H1 (cell line): ENCODE measurements around the gene TFF3. TPM values are rescaled to one million over a fixed set of nuclear protein-coding genes. Genes with fewer than 3 reads are reported as not detected.

Experiments used
- CTCF ChIA-PET: fragments of 300-600 bp; sonication (Branson Sonifier 250); formaldehyde crosslinking; loops from one replicate; lab custom pipeline; 2021; ENCODE audit not compliant: partially characterized antibody; lab: Charles Lee
- POLR2A ChIA-PET: fragments of 300-600 bp; sonication (Branson Sonifier 250); formaldehyde crosslinking; loops from one replicate; lab custom pipeline; 2021; ENCODE audit warnings: inconsistent platforms; ENCODE audit not compliant: partially characterized antibody; lab: Charles Lee
- DNase-seq, 2 experiments: peaks; one replicate each; pipeline versions ENCODE4 v3.0.0 to v3.0.0-alpha.2; 2010 to 2022; ENCODE audit warnings: low spot score in 2 of 2, low read depth in 1 of 2, mixed read lengths in 1 of 2
- FAIRE-seq: peaks from 2 replicates; lab custom pipeline; 2011; peaks lifted over from hg19 to GRCh38; lab: Jason Lieb, UNC
- H2AFZ ChIP-seq: 2 replicates; pipeline ENCODE4 v1.8.1; 2012; ENCODE audit warnings: low read length, inconsistent platforms
- H2AK5ac ChIP-seq: 2 replicates; pipeline ENCODE4 v1.6.1; 2013; ENCODE audit warnings: low read depth, low read length
- H2BK120ac ChIP-seq: replicated peaks from 2 replicates; pipeline ENCODE3; 2013; ENCODE audit warnings: low read depth, low read length, inconsistent platforms
- H2BK12ac ChIP-seq: 2 replicates; pipeline ENCODE4 v1.6.1; 2013; ENCODE audit warnings: low read depth, low read length
- H2BK15ac ChIP-seq: 2 replicates; pipeline ENCODE4 v1.6.1; 2013; ENCODE audit warnings: low read length
- H2BK20ac ChIP-seq: 2 replicates; pipeline ENCODE4 v1.6.1; 2013; ENCODE audit warnings: low read length
- H2BK5ac ChIP-seq: 2 replicates; pipeline ENCODE4 v1.6.1; 2013; ENCODE audit warnings: low read depth, low read length
- H3K14ac ChIP-seq: 2 replicates; pipeline ENCODE4 v1.6.1; 2013; ENCODE audit warnings: inconsistent platforms; ENCODE audit not compliant: insufficient read length
- H3K18ac ChIP-seq: 2 replicates; pipeline ENCODE4 v1.6.1; 2013; ENCODE audit warnings: low read length; ENCODE audit errors: extremely low read depth
- H3K23ac ChIP-seq: 2 replicates; pipeline ENCODE4 v1.6.1; 2013; ENCODE audit warnings: inconsistent platforms; ENCODE audit not compliant: insufficient read length
- H3K23me2 ChIP-seq: 2 replicates; pipeline ENCODE4 v1.6.1; 2013; ENCODE audit warnings: low read depth, low read length
- H3K27ac ChIP-seq: 2 replicates; pipeline ENCODE4 v1.6.1; 2011; ENCODE audit warnings: low read depth, low read length, inconsistent platforms
- H3K27me3 ChIP-seq, 4 experiments: replicated peaks in 1 of 4; 1 replicate in 1 of 4; 2 replicates in 3 of 4; pipeline versions ENCODE4 v1.6.1 to v1.8.1; 2011 to 2013; ENCODE audit warnings: low read length in 3 of 4, mild to moderate bottlenecking in 3 of 4, inconsistent platforms in 2 of 4, mixed read lengths in 2 of 4, moderate library complexity in 1 of 4; ENCODE audit not compliant: control insufficient read depth in 3 of 4, insufficient read depth in 3 of 4; ENCODE audit errors: extremely low read depth in 1 of 4
- H3K36me3 ChIP-seq, 4 experiments: 2 replicates each; pipeline versions ENCODE4 v1.6.1 to v1.8.1; 2011 to 2013; ENCODE audit warnings: mild to moderate bottlenecking in 4 of 4, low read length in 3 of 4, moderate library complexity in 2 of 4, control low read depth in 1 of 4, inconsistent platforms in 1 of 4; ENCODE audit not compliant: insufficient read depth in 4 of 4, control insufficient read depth in 2 of 4
- H3K4ac ChIP-seq: replicated peaks from 2 replicates; pipeline ENCODE3; 2013; ENCODE audit warnings: low read length, low read depth, mixed read lengths, inconsistent platforms; ENCODE audit not compliant: insufficient read length
- H3K4me1 ChIP-seq, 4 experiments: replicated peaks in 1 of 4; 1 replicate in 1 of 4; 2 replicates in 3 of 4; pipeline versions ENCODE4 v1.6.1 to v1.8.1; 2011 to 2013; ENCODE audit warnings: low read length in 3 of 4, inconsistent platforms in 2 of 4, mixed read lengths in 1 of 4; ENCODE audit not compliant: insufficient read depth in 4 of 4, control insufficient read depth in 3 of 4
- H3K4me2 ChIP-seq, 2 experiments: 2 replicates each; pipeline versions ENCODE4 v1.6.1 to v1.8.1; 2011 to 2013; ENCODE audit warnings: low read depth in 2 of 2, low read length in 2 of 2, control low read depth in 1 of 2, inconsistent platforms in 1 of 2, mild to moderate bottlenecking in 1 of 2; ENCODE audit not compliant: insufficient read depth in 1 of 2
- H3K4me3 ChIP-seq, 4 experiments: fragments of 200-600, 300-600 bp in 1 of 4; sonication (generic), shearing (Covaris generic), sonication (Bioruptor Twin) in 1 of 4; 2 replicates each; pipeline versions ENCODE4 v1.5.1 to v1.8.1; 2011 to 2016; ENCODE audit warnings: low read length in 4 of 4, low read depth in 3 of 4, control low read depth in 2 of 4, inconsistent platforms in 2 of 4, mild to moderate bottlenecking in 2 of 4, mixed read lengths in 1 of 4, moderate library complexity in 1 of 4; ENCODE audit not compliant: insufficient read depth in 2 of 4; ENCODE audit errors: extremely low read depth in 1 of 4
- H3K56ac ChIP-seq: replicated peaks from 2 replicates; pipeline ENCODE3; 2013; ENCODE audit warnings: low read depth, mild to moderate bottlenecking, mixed read lengths, low read length, inconsistent platforms; ENCODE audit not compliant: insufficient read length
- H3K79me1 ChIP-seq: 2 replicates; pipeline ENCODE4 v1.6.1; 2013; ENCODE audit warnings: low read depth, low read length, control low read depth
- H3K79me2 ChIP-seq, 2 experiments: 2 replicates each; pipeline versions ENCODE4 v1.6.1 to v1.8.1; 2012 to 2013; ENCODE audit warnings: low read length in 2 of 2, mild to moderate bottlenecking in 2 of 2, inconsistent platforms in 1 of 2; ENCODE audit not compliant: insufficient read depth in 2 of 2, control insufficient read depth in 1 of 2
- H3K9ac ChIP-seq, 4 experiments: replicated peaks in 1 of 4; 1 replicate in 1 of 4; 2 replicates in 3 of 4; pipeline versions ENCODE4 v1.6.1 to v1.8.1; 2011 to 2013; ENCODE audit warnings: low read depth in 3 of 4, low read length in 3 of 4, control low read depth in 2 of 4, mild to moderate bottlenecking in 2 of 4, moderate library complexity in 2 of 4, inconsistent platforms in 1 of 4; ENCODE audit errors: extremely low read depth in 1 of 4
- H3K9me3 ChIP-seq, 2 experiments: 2 replicates each; pipeline versions ENCODE4 v1.6.1 to v1.8.1; 2012 to 2013; ENCODE audit warnings: mild to moderate bottlenecking in 2 of 2, moderate library complexity in 2 of 2, control low read depth in 1 of 2, inconsistent platforms in 1 of 2, low read depth in 1 of 2, low read length in 1 of 2, mixed read lengths in 1 of 2; ENCODE audit not compliant: insufficient read depth in 2 of 2
- H4K20me1 ChIP-seq, 2 experiments: replicated peaks in 1 of 2; 2 replicates each; pipeline versions ENCODE3 to v1.8.1; 2011 to 2013; ENCODE audit warnings: inconsistent platforms in 2 of 2, low read length in 2 of 2, mild to moderate bottlenecking in 1 of 2; ENCODE audit not compliant: insufficient read depth in 2 of 2, control insufficient read depth in 1 of 2
- H4K5ac ChIP-seq: 2 replicates; pipeline ENCODE4 v1.6.1; 2013; ENCODE audit warnings: low read length, low read depth, mixed read lengths, inconsistent platforms; ENCODE audit not compliant: insufficient read length
- H4K8ac ChIP-seq: 2 replicates; pipeline ENCODE4 v1.8.0; 2013; ENCODE audit warnings: mild to moderate bottlenecking, moderate library complexity, low read length, inconsistent platforms; ENCODE audit not compliant: insufficient read depth; ENCODE audit errors: extremely low read depth
- H4K91ac ChIP-seq: replicated peaks from 2 replicates; pipeline ENCODE3; 2013; ENCODE audit warnings: low read length, mixed read lengths, inconsistent platforms; ENCODE audit not compliant: insufficient read length
- CHD2 ChIP-seq: IDR thresholded peaks from 2 replicates; pipeline ENCODE4 v1.6.1; 2012; ENCODE audit warnings: low read length, improper control_type of control experiment
- CTBP2 ChIP-seq: IDR thresholded peaks from 2 replicates; pipeline ENCODE4 v1.7.0; 2011; ENCODE audit warnings: borderline replicate concordance, mild to moderate bottlenecking, moderate library complexity, mixed read lengths, low read length; ENCODE audit not compliant: insufficient read depth, insufficient read length
- NRF1 ChIP-seq: IDR thresholded peaks from 2 replicates; pipeline ENCODE4 v1.6.1; 2011; ENCODE audit warnings: mild to moderate bottlenecking, low read depth, low read length, improper control_type of control experiment
- SIN3A ChIP-seq, 2 experiments: IDR thresholded peaks in 1 of 2; conservative IDR thresholded peaks in 1 of 2; 2 replicates each; pipeline ENCODE4 v1.6.1; 2011 to 2012; ENCODE audit warnings: low read length in 2 of 2, improper control_type of control experiment in 1 of 2, low read depth in 1 of 2, mild to moderate bottlenecking in 1 of 2
- SP4 ChIP-seq: IDR thresholded peaks from 2 replicates; pipeline ENCODE4 v1.6.1; 2012; ENCODE audit warnings: low read length, inconsistent platforms
- TBP ChIP-seq: IDR thresholded peaks from 2 replicates; pipeline ENCODE4 v1.6.1; 2011; ENCODE audit warnings: low read depth, low read length, improper control_type of control experiment
- TEAD4 ChIP-seq: IDR thresholded peaks from 2 replicates; pipeline ENCODE4 v1.6.1; 2012; ENCODE audit warnings: low read depth, low read length, inconsistent platforms, mixed read lengths
- WGBS, 2 experiments: shearing (Covaris generic) in 1 of 2; methylation state at CpG; one replicate each; pipeline versions ENCODE4 v1.1.6 to v1.1.7; 2013 to 2015; ENCODE audit warnings: low lambda C conversion rate in 2 of 2, mixed read lengths in 2 of 2, inconsistent platforms in 1 of 2, low coverage in 1 of 2, missing lambda C conversion rate in 1 of 2; ENCODE audit not compliant: insufficient replicate concordance in 2 of 2, insufficient coverage in 1 of 2, insufficient read length in 1 of 2; ENCODE audit errors: extremely low coverage in 1 of 2, missing lambda C conversion rate in 1 of 2; 5-methylcytosine and 5-hydroxymethylcytosine counted together
- polyA plus RNA-seq, 7 experiments: library from polyadenylated mRNA; depleted of rRNA in 3 of 7; stranded (reverse) in 5 of 7; unstranded in 2 of 7; fragments of >200 nt in 5 of 7; fragments of 200-250 nt in 2 of 7; gene quantifications; 1 replicate in 5 of 7; 2 replicates in 1 of 7; 4 replicates in 1 of 7; pipeline versions ENCODE4 v1.2.1 to v1.2.3, GENCODE V29; 2011 to 2013; ENCODE audit warnings: missing spikeins in 2 of 7, mixed read lengths in 2 of 7
- total RNA-seq: library from RNA; stranded (reverse); fragmentation: NEBNext Ultra II Directional; extraction: Animal tissue kit (Norgen Biotek cat#: 25700); gene quantifications from 2 replicates; pipeline ENCODE4 v1.2.1, GENCODE V29; 2021
- TF ChIP-seq, protein P1 (sequence below): IDR thresholded peaks from 2 replicates; pipeline ENCODE4 v1.6.1; 2011; ENCODE audit warnings: low read depth, mild to moderate bottlenecking, low read length; ENCODE audit not compliant: insufficient read depth
- TF ChIP-seq, protein P2 (sequence below): IDR thresholded peaks from 2 replicates; pipeline ENCODE4 v1.6.1; 2011; ENCODE audit warnings: low read length, improper control_type of control experiment

The TFF3 gene
- total and polyA plus RNA-seq, 2 of the 8 experiments (the other 6 are each of a cell fraction or from before 2014, with no cell fraction given) = 1.7 to 6.7 TPM

DNA sequence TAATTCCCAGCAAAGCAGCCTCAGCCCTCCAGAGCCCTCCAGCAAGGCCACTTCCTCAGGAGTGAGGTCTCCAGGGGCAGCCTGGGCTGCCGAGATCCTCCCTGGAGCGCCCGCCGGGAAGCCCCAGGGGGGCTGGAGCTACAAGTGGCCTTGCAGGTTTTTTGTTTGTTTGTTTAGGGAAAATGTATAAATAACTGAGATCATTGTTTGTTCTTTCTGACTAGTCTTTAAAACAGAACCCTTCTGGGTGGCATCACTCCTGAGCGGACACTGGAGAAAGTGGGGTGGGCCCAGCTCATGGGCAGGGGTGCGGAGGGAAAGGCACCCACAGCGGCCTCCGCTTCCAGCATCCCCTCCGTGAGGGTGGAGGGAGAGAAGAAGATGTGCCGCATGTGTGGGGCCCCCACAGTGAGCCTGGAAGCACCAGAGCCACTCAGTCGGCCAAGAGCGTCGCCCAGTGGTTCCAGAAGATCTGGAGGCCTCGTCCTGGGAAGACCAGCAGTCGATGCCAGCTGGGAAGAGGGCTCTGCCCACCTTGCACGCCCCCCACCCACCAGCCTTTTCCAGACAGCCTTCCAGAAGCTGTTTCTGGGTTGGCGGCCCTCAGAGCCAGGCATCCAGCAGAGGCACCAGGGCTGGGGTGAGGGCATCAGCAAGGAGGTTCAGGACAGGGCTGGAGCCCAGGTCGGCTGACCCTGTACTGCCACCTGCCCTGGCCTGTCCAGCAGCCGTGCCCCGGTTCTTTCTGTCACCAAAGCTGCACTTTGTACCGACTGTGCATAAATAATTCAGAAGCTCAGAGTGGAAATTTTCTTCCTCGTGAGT lies 34.6 kb downstream of the TFF3 start:
- H2BK12ac ChIP-seq = no peak overlapping the region
- no peaks in the 10 kb centered on the region for H4K20me1 ChIP-seq
- no peak overlapping the region for H4K5ac ChIP-seq
- H4K8ac ChIP-seq = peak overlapping the region; percentile 57; the same call in 1 of the 2 replicates
- no peaks in the 10 kb centered on the region for H3K9me3 ChIP-seq
- no peaks in the 10 kb centered on the region for H3K23me2 ChIP-seq
- H3K27ac ChIP-seq = no peak overlapping the region
- no peaks in the 10 kb centered on the region for H3K79me1 ChIP-seq
- H3K4me3 ChIP-seq = no peak overlapping the region
- no peaks in the 10 kb centered on the region for H3K36me3 ChIP-seq
- H3K4me2 ChIP-seq = no peak overlapping the region
- H2BK5ac ChIP-seq = no peak overlapping the region
- ChIA-PET CTCF (interaction anchor here (0.9 to 2.0 kb wide), 10 partner anchors 8 to 464 kb away, joined by 3 to 7 read pairs (median 3); no protein-coding TSS in a partner anchor), POLR2A (no interaction called here)
- H3K23ac ChIP-seq = no peak overlapping the region
- H3K14ac ChIP-seq = no peak overlapping the region
- no peak overlapping the region for H2BK120ac ChIP-seq
- no peaks in the 10 kb centered on the region for H3K4me1 ChIP-seq
- no peaks in the 10 kb centered on the region for H3K27me3 ChIP-seq
- no peak overlapping the region for H4K91ac ChIP-seq
- no peaks in the 10 kb centered on the region for H3K79me2 ChIP-seq
- WGBS, 2 experiments = 88% methylated on average over 19 of the region's 22 CpGs; no CpG with 5 or more reads in 1 of the 2 experiments
- H3K9ac ChIP-seq = no peak overlapping the region
- TF ChIP-seq SP4 = no peak
- no peak for TF ChIP-seq TEAD4
- no peak for TF ChIP-seq TBP
- no peak for TF ChIP-seq CHD2
- TF ChIP-seq NRF1 = no peak
- no peak for TF ChIP-seq CTBP2
- TF ChIP-seq, protein P1, sequence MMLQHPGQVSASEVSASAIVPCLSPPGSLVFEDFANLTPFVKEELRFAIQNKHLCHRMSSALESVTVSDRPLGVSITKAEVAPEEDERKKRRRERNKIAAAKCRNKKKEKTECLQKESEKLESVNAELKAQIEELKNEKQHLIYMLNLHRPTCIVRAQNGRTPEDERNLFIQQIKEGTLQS = no peak
- TF ChIP-seq, protein P2, sequence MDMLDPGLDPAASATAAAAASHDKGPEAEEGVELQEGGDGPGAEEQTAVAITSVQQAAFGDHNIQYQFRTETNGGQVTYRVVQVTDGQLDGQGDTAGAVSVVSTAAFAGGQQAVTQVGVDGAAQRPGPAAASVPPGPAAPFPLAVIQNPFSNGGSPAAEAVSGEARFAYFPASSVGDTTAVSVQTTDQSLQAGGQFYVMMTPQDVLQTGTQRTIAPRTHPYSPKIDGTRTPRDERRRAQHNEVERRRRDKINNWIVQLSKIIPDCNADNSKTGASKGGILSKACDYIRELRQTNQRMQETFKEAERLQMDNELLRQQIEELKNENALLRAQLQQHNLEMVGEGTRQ = no peak
- TF ChIP-seq SIN3A (conservative IDR thresholded peaks at IDR 0.05 in 1 of 2, IDR thresholded peaks at IDR 0.05 in 1 of 2; ENCODE audit: low read depth in 1 of 2, low read length in 2 of 2) = no peak
- no peak overlapping the region for H2AK5ac ChIP-seq
- no peak overlapping the region for H2BK15ac ChIP-seq
- H2AFZ ChIP-seq = no peak overlapping the region
- H3K4ac ChIP-seq = no peak overlapping the region
- H3K56ac ChIP-seq = no peak overlapping the region
- H3K18ac ChIP-seq = no peak overlapping the region
- no peak for DNase-seq
- H2BK20ac ChIP-seq = no peak overlapping the region
- FAIRE-seq = no peak
